K562 (cell line): ENCODE data around the gene GPATCH11. TPM values are rescaled to one million over a fixed set of nuclear protein-coding genes. Genes with fewer than 3 reads are reported as not detected.

ENCODE experiments used
- ATAC-seq: fragments of 200-7000 bp; cut with Tn5 transposase; 3 replicates; pipeline ENCODE4 v1.9.1; 2020; ENCODE audit warnings: moderate library complexity
- BruUV-seq: library from RNA; stranded (reverse); fragments of 400-500 nt; replicated peaks from 2 replicates; lab custom pipeline; 2021; lab: Mats Ljungman, UMichigan
- CTCF ChIA-PET: fragments of 300-600 bp; formaldehyde crosslinking; extraction: SDS; loops from one replicate; lab custom pipeline; 2021; ENCODE audit warnings: low intra/inter-chr PET ratio; lab: Yijun Ruan, JAX
- POLR2A ChIA-PET: fragments of 300-600, 350-650 bp; sonication (Branson Sonifier 250); formaldehyde crosslinking; extraction: SDS; loops from one replicate; lab custom pipeline; 2021; ENCODE audit warnings: antibody characterized with exemption, inconsistent platforms; lab: Yijun Ruan, JAX
- DNase-seq, 4 experiments: peaks; one replicate each; pipeline versions ENCODE4 v3.0.0 to v3.0.0-alpha.2; 2011 to 2018; ENCODE audit warnings: low spot score in 3 of 4, mixed read lengths in 3 of 4; ENCODE audit errors: extremely low read depth in 1 of 4
- FAIRE-seq: peaks from 2 replicates; lab custom pipeline; 2011; peaks lifted over from hg19 to GRCh38; lab: Jason Lieb, UNC
- H2AFZ ChIP-seq: 2 replicates; pipeline ENCODE4 v1.6.0; 2011; ENCODE audit warnings: low read depth, low read length, control low read depth, inconsistent platforms
- H3K27ac ChIP-seq: fragments of 200-600 bp; 3 replicates; pipeline ENCODE4 v1.8.0; 2011; ENCODE audit warnings: low read depth, mild to moderate bottlenecking, control low read depth, inconsistent platforms, low read length, moderate library complexity, mixed read lengths; ENCODE audit errors: extremely low read depth
- H3K27me3 ChIP-seq, 2 experiments: fragments of 300-600 bp in 1 of 2; 2 replicates in 1 of 2; 3 replicates in 1 of 2; pipeline versions ENCODE4 v1.6.0 to v1.8.0; 2011; ENCODE audit warnings: inconsistent platforms in 2 of 2, low read length in 2 of 2, mild to moderate bottlenecking in 1 of 2, mixed read lengths in 1 of 2, moderate library complexity in 1 of 2; ENCODE audit not compliant: control insufficient read depth in 2 of 2, insufficient read depth in 2 of 2
- H3K36me3 ChIP-seq: fragments of 300-600 bp; 3 replicates; pipeline ENCODE4 v1.8.0; 2011; ENCODE audit warnings: mild to moderate bottlenecking, low read length, inconsistent platforms; ENCODE audit not compliant: control insufficient read depth, insufficient read depth
- H3K4me1 ChIP-seq, 2 experiments: fragments of 200-600 bp in 1 of 2; replicated peaks in 1 of 2; 2 replicates in 1 of 2; 3 replicates in 1 of 2; pipeline versions ENCODE4 v1.5.1 to v1.8.0; 2011; ENCODE audit warnings: inconsistent platforms in 2 of 2, low read length in 2 of 2, mild to moderate bottlenecking in 1 of 2, mixed read lengths in 1 of 2, moderate library complexity in 1 of 2; ENCODE audit not compliant: control insufficient read depth in 2 of 2, insufficient read depth in 2 of 2
- H3K4me2 ChIP-seq: 2 replicates; pipeline ENCODE4 v1.6.1; 2011; ENCODE audit warnings: low read length, control low read depth, inconsistent platforms, mixed read lengths; ENCODE audit not compliant: insufficient read depth
- H3K4me3 ChIP-seq: fragments of 200-600 bp; sonication (generic), shearing (Covaris generic); 2 replicates; pipeline ENCODE4 v1.5.1; 2016; ENCODE audit warnings: control low read depth, inconsistent platforms
- H3K79me2 ChIP-seq: fragments of 200-600 bp; 3 replicates; pipeline ENCODE4 v1.8.0; 2011; ENCODE audit warnings: low read length, inconsistent platforms; ENCODE audit not compliant: control insufficient read depth, insufficient read depth
- H3K9ac ChIP-seq, 2 experiments: 2 replicates each; pipeline versions ENCODE4 v1.6.0 to v1.6.1; 2011; ENCODE audit warnings: low read depth in 2 of 2, low read length in 2 of 2, control low read depth in 1 of 2, inconsistent platforms in 1 of 2, mild to moderate bottlenecking in 1 of 2, mixed read lengths in 1 of 2; ENCODE audit not compliant: insufficient read depth in 1 of 2
- H3K9me1 ChIP-seq: one replicate; pipeline ENCODE4 v1.6.0; 2011; ENCODE audit warnings: inconsistent platforms, mild to moderate bottlenecking, low read length, moderate library complexity; ENCODE audit not compliant: control insufficient read depth, insufficient read depth
- H3K9me3 ChIP-seq: replicated peaks from 2 replicates; pipeline ENCODE4 v1.5.1; 2011; ENCODE audit warnings: low read depth, low read length, inconsistent platforms; ENCODE audit not compliant: control insufficient read depth, insufficient read depth
- H4K20me1 ChIP-seq: replicated peaks from 2 replicates; pipeline ENCODE4 v1.6.1; 2011; ENCODE audit warnings: low read length, inconsistent platforms, mixed read lengths; ENCODE audit not compliant: control insufficient read depth, insufficient read depth
- C11orf30 ChIP-seq: fragments of 450-650 bp; IDR thresholded peaks from 2 replicates; pipeline ENCODE4 v1.6.1; 2016; ENCODE audit warnings: low read depth, mild to moderate bottlenecking
- GATAD2A ChIP-seq: fragments of 450-650 bp; IDR thresholded peaks from 2 replicates; pipeline ENCODE4 v1.6.1; 2017
- PATZ1 ChIP-seq: fragments of 250-450 bp; sonication (Bioruptor Pico); IDR thresholded peaks from 2 replicates; pipeline ENCODE4 v1.5.0; 2020; ENCODE audit warnings: mild to moderate bottlenecking, borderline replicate concordance
- RBM14 ChIP-seq: fragments of 200-400 bp; formaldehyde crosslinking; IDR thresholded peaks from 2 replicates; pipeline ENCODE4 v1.6.1; 2018; ENCODE audit warnings: low read depth, mild to moderate bottlenecking, low read length, moderate library complexity, borderline replicate concordance; ENCODE audit not compliant: insufficient read depth
- ZBTB1 ChIP-seq: sonication (generic); formaldehyde crosslinking; IDR thresholded peaks from 2 replicates; pipeline ENCODE4 v1.8.1; 2023; ENCODE audit warnings: missing genetic modification reagents, low read depth, mild to moderate bottlenecking, borderline replicate concordance
- ZEB2 ChIP-seq: fragments of 450-650 bp; IDR thresholded peaks from 2 replicates; pipeline ENCODE4 v1.6.1; 2016
- ZNF316 ChIP-seq: fragments of 450-650 bp; IDR thresholded peaks from 2 replicates; pipeline ENCODE4 v1.6.1; 2016
- WGBS: fragments of 100-300 bp; shearing (Covaris generic); methylation state at CpG from one replicate; pipeline ENCODE4 v1.1.6; 2016; ENCODE audit warnings: low coverage, mixed read lengths; ENCODE audit not compliant: insufficient coverage; ENCODE audit errors: missing lambda C conversion rate; 5-methylcytosine and 5-hydroxymethylcytosine counted together
- in situ Hi-C: fragments of 300-500 bp; cut with MboI; formaldehyde crosslinking; loops from 4 replicates; pipeline ENCODE4 v1.15.0; 2018; ENCODE audit warnings: inconsistent platforms, mixed read lengths
- intact Hi-C: fragments of 100-400 bp; cut with micrococcal nuclease; formaldehyde crosslinking; loops from 2 replicates; pipeline ENCODE4 v1.14.2; 2022
- polyA plus RNA-seq, 8 experiments: library from polyadenylated mRNA; depleted of rRNA in 4 of 8; stranded (reverse) in 5 of 8; unstranded in 3 of 8; fragments of >200 nt; fragmentation: Nextera tagmentation in 2 of 8; fragmentation: Illumina TruSeq in 1 of 8; extraction: Ambion mirVana in 2 of 8; extraction: Trizol in 1 of 8; gene quantifications; 2 replicates each; pipeline versions ENCODE4 v1.2.1 to v1.2.3, GENCODE V29; 2011 to 2014; ENCODE audit warnings: inconsistent platforms in 1 of 8, missing spikeins in 1 of 8
- total RNA-seq, 7 experiments: library from RNA; depleted of rRNA in 6 of 7; stranded (reverse); fragments of >200 nt in 6 of 7; fragmentation: Illumina TruSeq in 2 of 7; extraction: Trizol in 2 of 7; gene quantifications; 2 replicates each; pipeline versions ENCODE4 v1.2.1 to v1.2.3, GENCODE V29; 2011 to 2021; ENCODE audit warnings: low replicate concordance in 1 of 7

Gene GPATCH11
- total and polyA plus RNA-seq, 9 of the 15 experiments (the other 6 are each of a cell fraction or from before 2014, with no cell fraction given), result 7.9 to 23.9 (median 15.2) TPM

- FAIRE-seq, result no peak
- ATAC-seq, result no peak
These were observed 26.2 kb downstream of the GPATCH11 start for GRCh38 chr2:37110306-37111212.

More at GRCh38 chr2:37110306-37111212, 26.2 kb downstream of the GPATCH11 start:
- ChIA-PET CTCF (no interaction called here), POLR2A (no interaction called here)
- no peaks in the 10 kb centered on the region for H4K20me1 ChIP-seq
- DNase-seq, result no peak
- H3K36me3 ChIP-seq, result peaks cover 30% of the 10 kb centered on the region; the same call in 2 of the 3 replicates
- H3K27me3 ChIP-seq, result no peaks in the 10 kb centered on the region
- H3K27ac ChIP-seq, result no peak overlapping the region
- no peaks in the 10 kb centered on the region for H3K4me1 ChIP-seq
- H3K4me3 ChIP-seq, result no peak overlapping the region
- WGBS, result 87% methylated on average over 4 of the region's 4 CpGs
- no peak overlapping the region for H2AFZ ChIP-seq
- no peaks in the 10 kb centered on the region for H3K79me2 ChIP-seq
- no peaks in the 10 kb centered on the region for H3K9me1 ChIP-seq
- H3K9me3 ChIP-seq, result no peaks in the 10 kb centered on the region
- H3K9ac ChIP-seq, result no peak overlapping the region
- intact Hi-C loops, result no loop called here
- H3K4me2 ChIP-seq, result no peak overlapping the region
- TF ChIP-seq RBM14 (no peak), ZNF316 (peak; percentile 74), GATAD2A (no peak), ZEB2 (no peak), ZBTB1 (CRISPR knock-in tag) (no peak), C11orf30 (peak; percentile 36; the same call in 1 of the 2 replicates), PATZ1 (CRISPR knock-in tag) (no peak)
- in situ Hi-C loops, result no loop called here
- BruUV-seq, result no TSS peak
